ENCODE results near the gene MKRN2. TPM values are rescaled to one million over a fixed set of nuclear protein-coding genes. Genes with fewer than 3 reads are reported as not detected.

MKRN2 gene
- total and polyA plus RNA-seq, 2 of the 13 experiments (the other 11 are each of a cell fraction or from before 2014, with no cell fraction given), result 25.5 to 34.3 TPM

DNA sequence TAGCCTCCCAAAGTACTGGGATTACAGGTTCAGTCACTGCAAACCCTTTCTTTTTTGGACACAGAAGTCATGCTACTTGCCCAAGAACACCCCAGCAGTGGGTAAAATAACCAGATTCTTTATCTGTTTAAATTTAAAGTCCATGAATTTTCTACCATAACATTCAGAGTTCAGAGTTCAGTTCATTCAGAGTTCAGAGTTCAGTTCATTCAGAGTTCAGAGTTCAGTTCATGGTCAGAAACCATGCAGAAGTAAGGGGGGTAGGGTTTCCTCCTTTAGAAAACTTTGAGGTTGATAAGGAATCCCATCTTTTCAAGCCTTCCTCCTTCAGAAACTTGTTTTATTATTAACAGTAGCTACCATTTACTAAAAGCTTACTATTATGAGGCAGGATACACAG lies 63.8 kb downstream of the MKRN2 start:
- ChIA-PET CTCF (ENCODE audit: low intra/inter-chr PET ratio, low total read pairs) (no interaction called here), POLR2A (no interaction called here)
- Histone ChIP-seq H3K27ac (ENCODE audit: extremely low read length, insufficient read depth, low read length) (peak overlapping the region; percentile 26), H3K4me2 (ENCODE audit: low read depth, low read length) (no peak overlapping the region), H3K4me1 (ENCODE audit: insufficient read depth, low read length) (peaks cover 35% of the 10 kb centered on the region), H4K20me1 (ENCODE audit: insufficient read depth, low read length) (peaks cover 23% of the 10 kb centered on the region), H3K36me3 (replicated peaks in 1 of 2; ENCODE audit: control insufficient read depth in 1 of 2, insufficient read depth in 2 of 2, low read length in 2 of 2) (peaks cover 6 to 22% of the 10 kb centered on the region in 2 experiments), H3K79me2 (ENCODE audit: insufficient read depth, low read length) (peaks cover 60% of the 10 kb centered on the region), H2AFZ (ENCODE audit: low read length) (no peak overlapping the region), H3K9me3 (ENCODE audit: low read length) (no peaks in the 10 kb centered on the region), H3K4me3 (replicated peaks in 1 of 3; ENCODE audit: insufficient read depth in 1 of 3, low read depth in 2 of 3, low read length in 3 of 3) (no peak overlapping the region), H3K9ac (ENCODE audit: insufficient read depth, low read depth, low read length) (no peak overlapping the region), H3K27me3 (ENCODE audit: control insufficient read depth in 1 of 2, insufficient read depth in 2 of 2, low read length in 2 of 2) (no peaks in the 10 kb centered on the region)
- TF ChIP-seq ZNF672 (CRISPR knock-in tag; IDR thresholded peaks at IDR 0.05), result no peak
- peak; percentile 9; the same call in 1 of the 2 replicates for TF ChIP-seq HNF4A (CRISPR knock-in tag; IDR thresholded peaks at IDR 0.05)
- TF ChIP-seq, protein P1, sequence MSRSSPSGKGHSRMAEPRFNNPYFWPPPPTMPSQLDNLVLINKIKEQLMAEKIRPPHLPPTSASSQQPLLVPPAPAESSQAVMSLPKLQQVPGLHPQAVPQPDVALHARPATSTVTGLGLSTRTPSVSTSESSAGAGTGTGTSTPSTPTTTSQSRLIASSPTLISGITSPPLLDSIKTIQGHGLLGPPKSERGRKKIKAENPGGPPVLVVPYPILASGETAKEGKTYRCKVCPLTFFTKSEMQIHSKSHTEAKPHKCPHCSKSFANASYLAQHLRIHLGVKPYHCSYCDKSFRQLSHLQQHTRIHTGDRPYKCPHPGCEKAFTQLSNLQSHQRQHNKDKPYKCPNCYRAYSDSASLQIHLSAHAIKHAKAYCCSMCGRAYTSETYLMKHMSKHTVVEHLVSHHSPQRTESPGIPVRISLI (CRISPR knock-in tag; IDR thresholded peaks at IDR 0.05; ENCODE audit: borderline replicate concordance), result no peak
- TF ChIP-seq HNF4G (IDR thresholded peaks at IDR 0.05; ENCODE audit: borderline replicate concordance, low read depth, low read length), result 0 out of 2 replicates have a peak, but pooled peaks have one; percentile 4
- no peak for TF ChIP-seq HNF4G (CRISPR knock-in tag; IDR thresholded peaks at IDR 0.05; ENCODE audit: borderline replicate concordance, low read depth)
- FAIRE-seq, result no peak
- in situ Hi-C loops (cut with HindIII; ENCODE audit: extremely low pct_ligation_motif_present, low pct_unique_long_range_greater_than_20kb), result no loop called here
- intact Hi-C loops (cut with micrococcal nuclease; ENCODE audit: unreplicated experiment), result loop anchor here (10.0 kb wide), 1 partner anchor 54 kb away; no protein-coding TSS in a partner anchor
- no peak for ATAC-seq
- no TSS peak for BruUV-seq (replicated peaks)
- DNase-seq (ENCODE audit: low spot score), result no peak

DNA sequence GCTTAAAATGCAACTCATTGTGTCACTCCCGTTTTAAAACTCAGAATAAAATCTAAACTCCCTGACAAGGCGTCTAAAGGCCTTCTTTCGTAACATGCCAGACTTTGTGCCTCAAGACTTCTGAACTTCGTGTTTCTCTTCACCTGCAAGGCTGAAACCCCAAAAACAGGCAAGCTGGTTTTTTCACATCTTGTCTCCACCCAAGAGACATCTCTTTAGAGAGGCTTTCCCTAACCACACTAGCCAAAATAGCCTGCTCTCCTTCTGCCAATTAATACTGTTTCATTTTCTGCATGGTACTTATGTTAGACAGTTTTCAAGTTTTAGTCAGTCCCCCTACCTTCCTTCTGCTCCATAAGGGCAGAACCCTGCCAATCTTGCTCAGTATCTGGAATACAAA lies 65.4 kb downstream of the MKRN2 start:
- ChIA-PET POLR2A (no interaction called here), CTCF (ENCODE audit: low intra/inter-chr PET ratio, low total read pairs) (no interaction called here)
- H3K4me2 ChIP-seq (ENCODE audit: low read depth, low read length), result no peak overlapping the region
- WGBS (ENCODE audit: low lambda C conversion rate), result 46% methylated on average over 4 of the region's 4 CpGs
- peaks cover 71% of the 10 kb centered on the region for H3K79me2 ChIP-seq (ENCODE audit: insufficient read depth, low read length)
- H4K20me1 ChIP-seq (ENCODE audit: insufficient read depth, low read length), result peaks cover 24% of the 10 kb centered on the region
- intact Hi-C loops (cut with micrococcal nuclease; ENCODE audit: unreplicated experiment), result loop anchor here (10.0 kb wide), 1 partner anchor 52 kb away; no protein-coding TSS in a partner anchor
- BruUV-seq (replicated peaks), result no TSS peak
- in situ Hi-C loops (cut with HindIII; ENCODE audit: extremely low pct_ligation_motif_present, low pct_unique_long_range_greater_than_20kb), result no loop called here
- H3K27ac ChIP-seq (ENCODE audit: extremely low read length, insufficient read depth, low read length), result peak overlapping the region; percentile 21
- DNase-seq (ENCODE audit: low spot score) (no peak), ATAC-seq (no peak), FAIRE-seq (peak; percentile 12)
- H3K27me3 ChIP-seq (ENCODE audit: control insufficient read depth in 1 of 2, insufficient read depth in 2 of 2, low read length in 2 of 2), result no peaks in the 10 kb centered on the region
- TF ChIP-seq ZNF652 (CRISPR knock-in tag; IDR thresholded peaks at IDR 0.05; ENCODE audit: borderline replicate concordance, low read depth), result peak; percentile 60; the same call in 1 of the 2 replicates
- TF ChIP-seq ZMYM4 (CRISPR knock-in tag; IDR thresholded peaks at IDR 0.05), result no peak
- H3K4me1 ChIP-seq (ENCODE audit: insufficient read depth, low read length), result peaks cover 35% of the 10 kb centered on the region
- H3K9ac ChIP-seq (ENCODE audit: insufficient read depth, low read depth, low read length), result no peak overlapping the region
- no peak overlapping the region for H3K4me3 ChIP-seq (replicated peaks in 1 of 3; ENCODE audit: insufficient read depth in 1 of 3, low read depth in 2 of 3, low read length in 3 of 3)
- no peak overlapping the region for H2AFZ ChIP-seq (ENCODE audit: low read length)
- no peaks in the 10 kb centered on the region for H3K9me3 ChIP-seq (ENCODE audit: low read length)
- H3K36me3 ChIP-seq (replicated peaks in 1 of 2; ENCODE audit: control insufficient read depth in 1 of 2, insufficient read depth in 2 of 2, low read length in 2 of 2), result peaks cover 2 to 10% of the 10 kb centered on the region in 2 experiments; a peak in 4 of 5 replicates
